SU-DHL-6 (cell line): ENCODE measurements around the gene ZDHHC11B.
"Not testable (repeated sequence)": the region's sequence is repeated elsewhere in the genome, so short reads cannot be mapped to it uniquely, and the experiment has no call there.

ENCODE experiments used
- H2AFZ ChIP-seq: fragments of 200-600 bp; sonication (generic); 2 replicates; pipeline ENCODE4 v1.6.1; 2014; ENCODE audit warnings: low read depth, mild to moderate bottlenecking, moderate library complexity, mixed read lengths, antibody characterized with exemption, low read length; ENCODE audit not compliant: severe bottlenecking
- H3F3A ChIP-seq: fragments of 200-600 bp; shearing (Covaris generic); 2 replicates; pipeline ENCODE4 v1.6.0; 2016; ENCODE audit warnings: antibody characterized with exemption, mild to moderate bottlenecking; ENCODE audit not compliant: insufficient read depth
- H3K27ac ChIP-seq: fragments of 200-600 bp; sonication (generic); 2 replicates; pipeline ENCODE4 v1.5.1; 2016; ENCODE audit warnings: low read depth, mild to moderate bottlenecking, low read length, moderate library complexity, mixed read lengths
- H3K27me3 ChIP-seq: fragments of 200-600 bp; sonication (generic), shearing (Covaris generic); 2 replicates; pipeline ENCODE4 v1.6.0; 2014; ENCODE audit warnings: mild to moderate bottlenecking, low read length
- H3K36me3 ChIP-seq: fragments of 200-600 bp; sonication (generic); 2 replicates; pipeline ENCODE4 v1.6.1; 2014; ENCODE audit warnings: mild to moderate bottlenecking, low read length, mixed read lengths
- H3K4me2 ChIP-seq: fragments of 300-600, 200-600 bp; shearing (Covaris generic), sonication (generic); 2 replicates; pipeline ENCODE4 v1.6.0; 2014; ENCODE audit warnings: low read length, low read depth, mild to moderate bottlenecking; ENCODE audit not compliant: poor library complexity, severe bottlenecking
- H3K4me3 ChIP-seq: fragments of 200-600 bp; sonication (generic); 2 replicates; pipeline ENCODE4 v1.5.1; 2014; ENCODE audit warnings: antibody characterized with exemption, low read length, mild to moderate bottlenecking, mixed read lengths; ENCODE audit not compliant: insufficient read depth, poor library complexity, severe bottlenecking
- H3K79me2 ChIP-seq: fragments of 200-600 bp; sonication (generic); 2 replicates; pipeline ENCODE4 v1.6.1; 2014; ENCODE audit warnings: mild to moderate bottlenecking, low read length, moderate library complexity; ENCODE audit not compliant: insufficient read depth
- H3K9ac ChIP-seq: fragments of 200-600 bp; sonication (generic); 2 replicates; pipeline ENCODE4 v1.7.0; 2014; ENCODE audit warnings: mild to moderate bottlenecking, low read length
- H3K9me2 ChIP-seq: fragments of 200-600 bp; sonication (generic); replicated peaks from 2 replicates; pipeline ENCODE4 v1.6.1; 2014; ENCODE audit warnings: low read length; ENCODE audit not compliant: insufficient read depth
- H3K9me3 ChIP-seq: fragments of 200-600 bp; sonication (generic); 2 replicates; pipeline ENCODE4 v1.6.1; 2014; ENCODE audit warnings: low read length, mixed read lengths; ENCODE audit not compliant: insufficient read depth
- H4K20me1 ChIP-seq: fragments of 200-600 bp; sonication (generic); 2 replicates; pipeline ENCODE4 v1.6.1; 2014; ENCODE audit warnings: low read depth, mild to moderate bottlenecking, antibody characterized with exemption, low read length, moderate library complexity, mixed read lengths
- EZH2phosphoT487 ChIP-seq: fragments of 200-600 bp; sonication (generic), shearing (Covaris generic); conservative IDR thresholded peaks from 2 replicates; pipeline ENCODE4 v1.6.1; 2018; ENCODE audit warnings: mild to moderate bottlenecking, antibody characterized with exemption, low read length, moderate library complexity, mixed read lengths
- TF ChIP-seq, protein P1 (sequence below): fragments of 200-600 bp; sonication (generic); IDR thresholded peaks from one replicate; pipeline ENCODE4 v1.5.1; 2017; ENCODE audit warnings: antibody characterized with exemption, mild to moderate bottlenecking, low read length, moderate library complexity; ENCODE audit not compliant: insufficient read depth, poor library complexity, severe bottlenecking

The ZDHHC11B gene

GRCh38 chr5:695475-695874 is 89.1 kb downstream of the ZDHHC11B start:
- H3K9me2 ChIP-seq, H3K27ac ChIP-seq, H3F3A ChIP-seq, H3K9ac ChIP-seq, H3K36me3 ChIP-seq, H3K4me3 ChIP-seq, H3K79me2 ChIP-seq, H3K9me3 ChIP-seq, H2AFZ ChIP-seq, H3K4me2 ChIP-seq, H4K20me1 ChIP-seq, H3K27me3 ChIP-seq: not testable (repeated sequence)

GRCh38 chr5:694042-694431 is 90.5 kb downstream of the ZDHHC11B start:
- not testable (repeated sequence) for H3K27me3 ChIP-seq, H3K36me3 ChIP-seq, H3K9ac ChIP-seq, H3K27ac ChIP-seq, H4K20me1 ChIP-seq, H3K9me3 ChIP-seq, H2AFZ ChIP-seq, H3K4me2 ChIP-seq, H3K9me2 ChIP-seq, H3K4me3 ChIP-seq, H3K79me2 ChIP-seq, H3F3A ChIP-seq

DNA sequence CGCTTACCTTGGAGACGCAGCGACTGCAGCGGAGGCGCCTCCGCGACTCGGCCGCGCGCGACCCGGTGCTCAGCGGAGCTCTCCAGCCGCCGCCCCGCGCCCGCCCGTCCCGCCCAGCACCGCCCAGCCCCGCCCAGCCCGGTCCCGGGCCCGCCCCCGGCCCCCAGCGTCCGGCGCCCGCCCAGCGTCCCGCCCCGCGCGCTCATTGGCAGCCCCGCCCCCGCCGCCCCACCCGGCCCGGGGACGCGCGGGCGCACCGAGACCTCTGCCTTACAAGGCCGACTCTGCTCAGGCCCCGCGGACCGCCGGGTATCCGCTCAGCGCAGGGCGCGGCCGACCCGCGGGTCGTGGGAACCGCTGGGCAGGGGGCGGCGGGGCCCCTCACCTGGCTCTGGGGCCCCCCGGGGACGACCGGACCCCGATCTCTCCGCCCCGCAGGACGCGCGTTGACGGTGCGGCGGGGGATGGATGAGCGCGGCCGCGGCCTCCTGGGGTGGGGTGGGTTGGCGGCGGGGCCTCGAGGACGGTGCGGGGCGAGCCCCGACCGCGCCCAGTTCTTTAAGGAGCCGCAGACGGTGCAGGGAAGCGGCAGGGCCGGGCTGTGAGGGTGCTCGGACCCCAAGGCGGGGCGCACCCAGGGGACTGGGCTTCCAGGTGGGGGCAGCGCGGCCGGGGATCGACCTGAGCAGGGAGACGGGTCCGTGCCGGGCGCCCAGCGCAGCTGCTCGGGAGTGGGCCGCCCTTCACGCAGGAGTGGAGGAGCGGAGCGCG is 91.1 kb downstream of the ZDHHC11B start, which contains the start of gene TPPP:
Gene TPPP (minus strand): TSS at position 82 of the 771 bp plus-strand sequence. CDS start 15,292 bp downstream, outside the sequence.
- H3K9ac ChIP-seq = 0 out of 2 replicates have a peak within 1 kb of the TSS, but pooled peaks have one; percentile 24
- H3K9me3 ChIP-seq, H3K9me2 ChIP-seq, H3K27ac ChIP-seq, H3F3A ChIP-seq, H3K79me2 ChIP-seq, H3K4me3 ChIP-seq, H2AFZ ChIP-seq, H4K20me1 ChIP-seq, H3K36me3 ChIP-seq, H3K27me3 ChIP-seq: not testable (repeated sequence)
- peak within 1 kb of the TSS; percentile 43 for H3K4me2 ChIP-seq

GRCh38 chr5:692529-693041 is 91.9 kb downstream of the ZDHHC11B start:
- H3K27me3 ChIP-seq, H3K4me3 ChIP-seq, H3F3A ChIP-seq, H3K27ac ChIP-seq, H3K79me2 ChIP-seq, H3K9me2 ChIP-seq, H3K36me3 ChIP-seq, H3K9me3 ChIP-seq, H2AFZ ChIP-seq, H4K20me1 ChIP-seq: not testable (repeated sequence)
- H3K9ac ChIP-seq = 0 out of 2 replicates have a peak overlapping the region, but pooled peaks have one; percentile 24
- peak overlapping the region; percentile 29 for H3K4me2 ChIP-seq

GRCh38 chr5:691817-692528 is 92.6 kb downstream of the ZDHHC11B start:
- H3K9me3 ChIP-seq = no peaks in the 10 kb centered on the region
- TF ChIP-seq EZH2phosphoT487 = no peak
- TF ChIP-seq, protein P1, sequence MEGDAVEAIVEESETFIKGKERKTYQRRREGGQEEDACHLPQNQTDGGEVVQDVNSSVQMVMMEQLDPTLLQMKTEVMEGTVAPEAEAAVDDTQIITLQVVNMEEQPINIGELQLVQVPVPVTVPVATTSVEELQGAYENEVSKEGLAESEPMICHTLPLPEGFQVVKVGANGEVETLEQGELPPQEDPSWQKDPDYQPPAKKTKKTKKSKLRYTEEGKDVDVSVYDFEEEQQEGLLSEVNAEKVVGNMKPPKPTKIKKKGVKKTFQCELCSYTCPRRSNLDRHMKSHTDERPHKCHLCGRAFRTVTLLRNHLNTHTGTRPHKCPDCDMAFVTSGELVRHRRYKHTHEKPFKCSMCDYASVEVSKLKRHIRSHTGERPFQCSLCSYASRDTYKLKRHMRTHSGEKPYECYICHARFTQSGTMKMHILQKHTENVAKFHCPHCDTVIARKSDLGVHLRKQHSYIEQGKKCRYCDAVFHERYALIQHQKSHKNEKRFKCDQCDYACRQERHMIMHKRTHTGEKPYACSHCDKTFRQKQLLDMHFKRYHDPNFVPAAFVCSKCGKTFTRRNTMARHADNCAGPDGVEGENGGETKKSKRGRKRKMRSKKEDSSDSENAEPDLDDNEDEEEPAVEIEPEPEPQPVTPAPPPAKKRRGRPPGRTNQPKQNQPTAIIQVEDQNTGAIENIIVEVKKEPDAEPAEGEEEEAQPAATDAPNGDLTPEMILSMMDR = no peak
- H3K36me3 ChIP-seq = no peaks in the 10 kb centered on the region
- no peak overlapping the region for H3K4me3 ChIP-seq
- no peak overlapping the region for H3K27ac ChIP-seq
- H2AFZ ChIP-seq = no peak overlapping the region
- no peaks in the 10 kb centered on the region for H3K9me2 ChIP-seq
- H3K4me2 ChIP-seq = peak overlapping the region; percentile 29
- no peaks in the 10 kb centered on the region for H3K79me2 ChIP-seq
- no peaks in the 10 kb centered on the region for H4K20me1 ChIP-seq
- H3K27me3 ChIP-seq = no peaks in the 10 kb centered on the region
- no peak overlapping the region for H3K9ac ChIP-seq
- H3F3A ChIP-seq = no peaks in the 10 kb centered on the region

GRCh38 chr5:691049-691448 is 93.5 kb downstream of the ZDHHC11B start:
- H2AFZ ChIP-seq, H3F3A ChIP-seq, H3K36me3 ChIP-seq, H3K9me2 ChIP-seq, H3K9me3 ChIP-seq, H3K27me3 ChIP-seq, H3K27ac ChIP-seq, H3K4me3 ChIP-seq, H4K20me1 ChIP-seq, H3K9ac ChIP-seq, H3K4me2 ChIP-seq, H3K79me2 ChIP-seq: not testable (repeated sequence)

DNA sequence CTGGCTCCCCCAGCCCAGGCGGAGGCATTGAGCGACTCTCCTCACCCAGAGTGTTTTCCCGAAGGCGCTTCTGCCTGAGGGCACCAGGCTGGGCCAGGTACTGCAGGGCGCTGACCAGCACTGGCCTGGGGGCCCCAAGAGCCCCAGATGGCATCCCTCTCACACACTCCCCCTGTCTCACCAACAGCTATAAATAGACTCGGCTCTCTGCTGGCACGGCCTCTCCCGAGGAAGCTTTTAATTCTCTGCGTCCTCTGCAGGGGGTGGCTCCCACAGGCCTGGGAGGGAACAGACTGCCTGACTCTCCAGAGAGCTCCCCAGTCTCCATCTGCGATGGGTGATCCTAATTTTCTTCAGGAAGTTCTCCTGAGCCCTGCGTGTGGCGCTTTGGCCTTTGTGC is 94.2 kb downstream of the ZDHHC11B start:
- not testable (repeated sequence) for H3K27ac ChIP-seq, H3K9ac ChIP-seq, H3K4me3 ChIP-seq, H3K4me2 ChIP-seq, H3K9me2 ChIP-seq, H3K36me3 ChIP-seq, H3F3A ChIP-seq, H2AFZ ChIP-seq, H3K79me2 ChIP-seq, H3K9me3 ChIP-seq, H4K20me1 ChIP-seq, H3K27me3 ChIP-seq
